GM12878 (cell line): ENCODE data around the gene RBM4.

ENCODE experiments used
- CREB1 ChIP-seq: IDR thresholded peaks from 2 replicates; pipeline ENCODE4 v1.6.1; 2012; ENCODE audit warnings: low read depth, mild to moderate bottlenecking, inconsistent platforms
- PAX5 ChIP-seq: IDR thresholded peaks from 2 replicates; pipeline ENCODE4 v1.6.1; 2011; ENCODE audit warnings: low read depth, low read length, borderline replicate concordance
- POLR2AphosphoS5 ChIP-seq: IDR thresholded peaks from 2 replicates; pipeline ENCODE4 v1.6.1; 2011; ENCODE audit warnings: mild to moderate bottlenecking, low read length, inconsistent platforms
- RFX5 ChIP-seq: IDR thresholded peaks from 2 replicates; pipeline ENCODE4 v1.6.1; 2011; ENCODE audit warnings: low read depth, low read length, improper control_type of control experiment
- TF ChIP-seq, protein P1 (sequence below), 3 experiments: IDR thresholded peaks in 2 of 3; conservative IDR thresholded peaks in 1 of 3; 2 replicates each; pipeline ENCODE4 v1.5.1; 2011; ENCODE audit warnings: low read depth in 3 of 3, low read length in 3 of 3, mild to moderate bottlenecking in 3 of 3, control low read depth in 2 of 3, moderate library complexity in 2 of 3, inconsistent platforms in 1 of 3, mixed read lengths in 1 of 3; ENCODE audit not compliant: control insufficient read depth in 2 of 3, insufficient read depth in 1 of 3; ENCODE audit errors: extremely low read depth in 1 of 3
- TF ChIP-seq, protein P2 (sequence below): IDR thresholded peaks from 2 replicates; pipeline ENCODE4 v1.6.1; 2011; ENCODE audit warnings: borderline replicate concordance, low read depth, mild to moderate bottlenecking, moderate library complexity, mixed read lengths, low read length; ENCODE audit not compliant: insufficient read depth; ENCODE audit errors: extremely low read length

- TF ChIP-seq POLR2AphosphoS5 (no peak), RFX5 (no peak), PAX5 (no peak), CREB1 (no peak)
- TF ChIP-seq, protein P1, sequence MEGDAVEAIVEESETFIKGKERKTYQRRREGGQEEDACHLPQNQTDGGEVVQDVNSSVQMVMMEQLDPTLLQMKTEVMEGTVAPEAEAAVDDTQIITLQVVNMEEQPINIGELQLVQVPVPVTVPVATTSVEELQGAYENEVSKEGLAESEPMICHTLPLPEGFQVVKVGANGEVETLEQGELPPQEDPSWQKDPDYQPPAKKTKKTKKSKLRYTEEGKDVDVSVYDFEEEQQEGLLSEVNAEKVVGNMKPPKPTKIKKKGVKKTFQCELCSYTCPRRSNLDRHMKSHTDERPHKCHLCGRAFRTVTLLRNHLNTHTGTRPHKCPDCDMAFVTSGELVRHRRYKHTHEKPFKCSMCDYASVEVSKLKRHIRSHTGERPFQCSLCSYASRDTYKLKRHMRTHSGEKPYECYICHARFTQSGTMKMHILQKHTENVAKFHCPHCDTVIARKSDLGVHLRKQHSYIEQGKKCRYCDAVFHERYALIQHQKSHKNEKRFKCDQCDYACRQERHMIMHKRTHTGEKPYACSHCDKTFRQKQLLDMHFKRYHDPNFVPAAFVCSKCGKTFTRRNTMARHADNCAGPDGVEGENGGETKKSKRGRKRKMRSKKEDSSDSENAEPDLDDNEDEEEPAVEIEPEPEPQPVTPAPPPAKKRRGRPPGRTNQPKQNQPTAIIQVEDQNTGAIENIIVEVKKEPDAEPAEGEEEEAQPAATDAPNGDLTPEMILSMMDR (IDR thresholded peaks at IDR 0.05 in 2 of 3, conservative IDR thresholded peaks at IDR 0.05 in 1 of 3; ENCODE audit: control insufficient read depth in 2 of 3, extremely low read depth in 1 of 3, insufficient read depth in 1 of 3, low read depth in 3 of 3, low read length in 3 of 3): no peak
- TF ChIP-seq, protein P2, sequence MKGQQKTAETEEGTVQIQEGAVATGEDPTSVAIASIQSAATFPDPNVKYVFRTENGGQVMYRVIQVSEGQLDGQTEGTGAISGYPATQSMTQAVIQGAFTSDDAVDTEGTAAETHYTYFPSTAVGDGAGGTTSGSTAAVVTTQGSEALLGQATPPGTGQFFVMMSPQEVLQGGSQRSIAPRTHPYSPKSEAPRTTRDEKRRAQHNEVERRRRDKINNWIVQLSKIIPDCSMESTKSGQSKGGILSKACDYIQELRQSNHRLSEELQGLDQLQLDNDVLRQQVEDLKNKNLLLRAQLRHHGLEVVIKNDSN: no peak
These were observed 9.1 kb upstream of the RBM4 start for GRCh38 chr11:66629356-66629755.
